ENCODE measurements around the gene ADAM30.
"Not testable (repeated sequence)": the region's sequence is repeated elsewhere in the genome, so short reads cannot be mapped to it uniquely, and the experiment has no call there.

ADAM30 gene

GRCh38 chr1:119874186-119874585, 22.1 kb downstream of the ADAM30 start:
- no peak for DNase-seq (ENCODE audit: low read depth in 2 of 2)

- no peak for DNase-seq (ENCODE audit: low read depth in 2 of 2)
These were observed 22.9 kb downstream of the ADAM30 start for GRCh38 chr1:119873135-119874015.

DNA sequence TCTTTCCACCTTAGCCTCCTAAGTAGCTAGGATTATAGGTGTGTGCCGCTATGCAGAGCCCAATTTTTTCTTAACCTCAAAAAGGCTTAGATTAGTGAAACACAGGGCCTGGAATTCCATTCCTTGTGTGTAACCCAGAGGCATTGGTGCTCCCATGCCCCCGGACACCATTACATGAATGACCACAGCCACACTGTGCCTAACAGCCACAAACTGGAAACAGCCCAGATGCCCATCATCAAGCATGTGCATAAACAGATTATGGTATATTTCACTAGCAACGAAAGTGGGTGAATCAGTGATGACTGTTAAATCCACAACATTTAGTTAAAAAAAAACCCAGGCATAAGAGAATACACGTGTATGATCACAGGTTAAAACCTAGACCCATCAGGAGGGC, 24.4 kb downstream of the ADAM30 start:
- no peak for DNase-seq (ENCODE audit: low read depth in 2 of 2)

GRCh38 chr1:119870917-119871596, 25.3 kb downstream of the ADAM30 start:
- DNase-seq (ENCODE audit: low read depth in 2 of 2) = peak; percentile 17 to 29

- no peak for DNase-seq (ENCODE audit: low read depth in 2 of 2)
These were observed 26.3 kb downstream of the ADAM30 start for GRCh38 chr1:119869995-119870394.

GRCh38 chr1:119868176-119868575, 28.1 kb downstream of the ADAM30 start:
- no peak for DNase-seq (ENCODE audit: low read depth in 2 of 2)

DNA sequence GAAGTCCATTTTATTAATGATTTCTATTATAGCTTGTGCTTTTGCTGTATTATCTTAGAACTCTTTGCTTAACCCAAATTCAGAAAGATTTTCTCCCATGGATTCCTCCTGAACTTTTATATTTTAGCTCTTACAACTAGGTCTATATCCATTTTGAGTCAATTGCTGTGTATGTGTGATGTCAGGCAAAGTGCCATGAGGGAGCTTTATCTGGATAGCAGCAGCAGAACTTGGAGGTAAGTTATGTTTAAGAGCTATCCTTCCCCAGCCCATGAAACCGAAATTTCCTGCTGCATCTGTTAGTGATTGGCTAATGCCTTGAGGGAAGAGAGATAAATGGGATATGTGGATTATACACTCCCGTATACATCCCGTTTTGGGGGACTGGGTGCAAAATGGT, 29.9 kb downstream of the ADAM30 start:
- DNase-seq (ENCODE audit: low read depth in 2 of 2) = no peak

DNA sequence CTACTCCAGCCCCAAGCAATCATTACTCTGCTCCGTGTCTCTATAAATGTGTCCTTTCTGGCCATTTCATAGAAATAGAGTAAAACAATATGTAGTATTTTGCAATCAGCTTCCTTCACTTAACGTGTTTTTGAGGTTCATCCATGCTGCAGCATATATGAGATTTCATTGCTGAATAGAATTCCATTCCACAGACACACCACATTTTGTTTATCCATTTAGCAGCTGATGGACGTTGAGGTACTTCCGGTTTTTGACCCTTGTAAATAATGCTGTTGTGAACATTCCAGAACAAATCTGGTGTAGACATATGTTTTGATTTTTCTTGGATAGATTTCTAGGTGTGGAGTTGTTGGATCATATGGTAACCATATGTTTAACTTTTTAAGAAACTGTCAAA, 30.7 kb downstream of the ADAM30 start:
- DNase-seq (ENCODE audit: low read depth in 2 of 2) = no peak

DNA sequence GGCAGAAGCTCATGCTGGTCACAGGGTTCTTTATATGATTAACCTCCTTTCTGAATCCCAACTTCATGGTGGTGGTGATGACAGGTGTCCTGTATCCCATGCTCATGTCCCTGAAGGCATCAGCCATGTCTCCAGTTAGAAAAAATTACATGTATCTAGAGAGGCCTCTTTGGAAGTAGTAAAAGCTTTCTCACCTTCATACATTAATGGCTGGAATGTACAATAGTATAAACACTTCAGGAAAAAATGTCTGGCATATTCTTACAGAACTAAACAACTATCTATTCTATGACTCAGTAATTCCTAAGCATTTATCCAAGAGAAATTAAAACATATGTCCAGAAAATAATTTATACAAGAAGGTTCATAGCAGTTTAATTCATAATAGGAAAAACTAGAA, 34.0 kb downstream of the ADAM30 start:
- DNase-seq (ENCODE audit: low read depth in 2 of 2) = no peak

DNA sequence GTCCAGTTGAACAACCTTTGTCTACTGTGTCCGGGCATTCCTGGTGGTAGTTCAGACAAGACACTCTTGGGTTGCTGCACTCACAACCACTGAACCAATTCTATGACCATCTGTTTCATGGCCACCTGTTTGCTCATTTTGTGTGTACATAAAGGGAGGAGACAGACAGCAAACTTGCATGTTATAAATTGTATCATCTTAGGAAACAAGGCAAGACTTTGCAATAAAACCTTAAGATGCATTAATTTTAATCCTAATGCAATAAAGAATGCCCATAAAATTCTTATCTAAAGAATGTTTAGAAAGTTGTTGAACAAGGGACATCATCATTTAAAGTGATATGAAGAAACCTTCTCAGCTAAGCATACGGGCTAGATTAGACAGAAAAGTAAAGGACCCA, 34.8 kb downstream of the ADAM30 start:
- no peak for DNase-seq (ENCODE audit: low read depth in 2 of 2)

DNA sequence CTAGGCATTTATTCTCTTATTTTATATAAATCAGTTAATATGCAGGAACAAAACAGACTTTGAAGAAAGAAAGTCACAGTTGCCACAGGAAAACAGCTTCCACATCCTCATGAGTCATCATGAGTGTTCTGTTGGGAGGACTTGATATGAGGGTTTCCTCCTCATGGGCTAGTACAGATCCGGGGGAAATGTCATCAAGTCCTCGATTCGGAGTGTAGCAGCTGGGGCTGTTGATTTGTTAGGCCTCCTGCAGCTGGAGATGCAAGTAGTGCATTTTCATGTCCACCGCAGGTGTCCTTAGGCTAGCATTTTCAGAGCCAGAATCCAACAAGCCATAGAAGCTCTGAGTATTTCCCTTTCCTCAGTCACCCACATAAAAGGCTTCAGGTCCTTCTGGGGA, 36.7 kb downstream of the ADAM30 start:
- DNase-seq (ENCODE audit: low read depth in 2 of 2) = no peak

DNA sequence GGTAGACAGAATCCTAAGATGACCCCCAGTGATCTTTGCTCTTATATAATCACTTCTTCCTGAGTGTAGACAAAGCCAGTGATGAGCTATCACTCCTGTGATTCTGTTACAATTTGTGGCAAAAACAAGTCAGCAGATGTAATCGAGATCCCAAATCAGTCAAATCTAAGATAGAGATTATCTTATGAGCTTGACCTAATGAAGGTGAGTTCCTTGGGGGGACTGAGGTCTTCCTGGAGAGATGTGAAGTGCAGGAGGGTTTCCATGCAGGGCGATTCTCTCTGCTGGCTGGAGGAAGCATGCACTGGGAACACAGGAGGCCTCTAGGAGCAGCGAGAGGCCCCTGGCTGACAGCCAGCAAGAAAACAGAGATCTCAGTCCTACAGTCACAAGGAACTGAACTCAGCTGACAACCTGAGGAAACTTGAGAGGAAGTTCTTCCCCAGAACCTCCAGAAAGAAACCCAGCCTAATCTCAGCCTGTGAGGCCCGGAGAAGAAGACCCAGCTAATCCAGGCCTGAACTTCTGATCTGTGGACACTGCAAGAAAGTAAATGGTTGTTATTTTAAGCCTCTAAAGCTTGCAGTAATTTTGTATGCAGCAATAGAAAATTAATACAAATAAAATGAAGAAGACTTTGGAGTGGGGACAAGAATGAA, 37.6 kb downstream of the ADAM30 start:
- not testable (repeated sequence) for DNase-seq (ENCODE audit: low read depth in 2 of 2)

DNA sequence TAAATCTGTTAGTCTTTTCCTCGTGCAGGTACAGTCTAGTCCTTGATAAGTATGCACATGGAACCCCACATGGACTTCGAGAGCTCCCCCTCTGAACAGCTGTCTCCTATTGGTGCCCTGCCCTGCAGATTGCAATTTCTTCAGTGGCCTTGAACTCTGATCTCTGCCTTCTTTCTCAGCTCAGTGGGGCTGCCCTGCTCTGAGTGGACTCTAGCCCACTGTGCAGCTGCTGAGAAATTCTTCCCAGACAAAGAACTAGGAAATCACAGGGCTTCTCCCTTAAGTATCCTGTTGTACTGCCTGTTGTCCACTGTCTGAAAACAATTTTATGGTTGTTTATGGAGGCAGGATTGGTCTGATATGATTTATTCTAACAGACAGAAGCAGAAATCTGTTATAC, 38.2 kb downstream of the ADAM30 start:
- no peak for DNase-seq (ENCODE audit: low read depth in 2 of 2)

- no peak for DNase-seq (ENCODE audit: low read depth in 2 of 2)
These were observed 43.2 kb downstream of the ADAM30 start for GRCh38 chr1:119853155-119853554.

DNA sequence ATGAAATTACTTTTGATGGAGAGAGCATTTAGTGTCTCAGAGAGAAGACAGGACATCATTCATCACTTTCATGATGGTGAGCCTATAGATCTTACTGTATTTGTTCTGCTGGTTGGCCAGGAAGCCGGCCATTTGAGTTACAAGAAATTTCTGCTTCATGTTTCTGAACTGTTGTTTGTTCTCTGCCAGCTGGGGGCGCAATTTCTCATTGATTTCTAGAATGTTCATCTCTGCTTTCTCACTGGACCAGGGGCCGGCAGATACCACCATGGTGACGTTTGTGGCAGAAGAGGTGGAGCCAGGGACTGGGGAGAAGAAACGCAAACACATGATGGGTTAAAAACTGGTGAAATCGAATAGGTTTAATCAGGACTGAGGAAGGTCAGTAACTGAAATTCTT, 52.1 kb downstream of the ADAM30 start:
- DNase-seq (ENCODE audit: low read depth in 2 of 2) = not testable (repeated sequence)

Data from activated CD8-positive, alpha-beta memory T cell treated with anti-CD3 and anti-CD28 coated beads for 4 hours (primary cell).